Measurements from ENCODE around the gene SLC25A19. TPM values are rescaled to one million over a fixed set of nuclear protein-coding genes. Genes with fewer than 3 reads are reported as not detected.

SLC25A19 gene
- total and polyA plus RNA-seq, 2 of the 8 experiments (the other 6 are each of a cell fraction or from before 2014, with no cell fraction given) = 28.6 to 32.6 TPM

DNA sequence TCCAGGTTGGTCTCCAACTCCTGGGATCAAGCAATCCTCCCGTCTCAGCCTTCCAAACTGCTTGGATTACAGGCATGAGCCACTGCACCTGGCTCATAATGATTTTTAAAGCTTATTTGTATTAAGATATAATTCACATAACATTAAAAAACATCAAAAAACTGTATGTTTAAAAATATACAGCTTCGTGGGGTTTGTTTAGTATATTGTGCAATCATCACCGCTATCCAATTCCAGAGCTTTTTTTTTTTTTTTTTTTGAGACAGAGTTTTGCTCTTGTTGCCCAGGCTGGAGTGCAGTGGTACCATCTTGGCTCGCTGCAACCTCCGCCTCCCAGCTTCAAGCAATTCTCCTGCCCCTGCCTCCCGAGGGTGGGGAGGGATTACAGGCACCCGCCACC, 11.0 kb upstream of the SLC25A19 start:
- no peak overlapping the region for H2BK12ac ChIP-seq (ENCODE audit: low read depth, low read length)
- H3K4me3 ChIP-seq (ENCODE audit: extremely low read depth in 1 of 4, insufficient read depth in 2 of 4, low read depth in 3 of 4, low read length in 4 of 4) = no peak overlapping the region
- no peaks in the 10 kb centered on the region for H3K4me1 ChIP-seq (replicated peaks in 1 of 4; ENCODE audit: control insufficient read depth in 3 of 4, insufficient read depth in 4 of 4, low read length in 3 of 4)
- H3K18ac ChIP-seq (ENCODE audit: extremely low read depth, low read length) = no peak overlapping the region
- H2BK120ac ChIP-seq (replicated peaks; ENCODE audit: low read depth, low read length) = no peak overlapping the region
- H3K23me2 ChIP-seq (ENCODE audit: low read depth, low read length) = no peaks in the 10 kb centered on the region
- H4K5ac ChIP-seq (ENCODE audit: insufficient read length, low read depth, low read length) = no peak overlapping the region
- ChIA-PET POLR2A (ENCODE audit: partially characterized antibody) (interaction anchor here (1.0 to 1.3 kb wide), 2 partner anchors 9 to 38 kb away, joined by 3 read pairs; partner anchors contain the start of genes GGA3 and MRPS7), CTCF (ENCODE audit: partially characterized antibody) (interaction anchor here (0.6 to 2.1 kb wide), 3 partner anchors 11 to 29 kb away, joined by 3 to 10 read pairs (median 3); partner anchors contain the start of genes MIF4GD and SLC25A19)
- H3K23ac ChIP-seq (ENCODE audit: insufficient read length) = no peak overlapping the region
- H3K79me2 ChIP-seq (ENCODE audit: control insufficient read depth in 1 of 2, insufficient read depth in 2 of 2, low read length in 2 of 2) = no peaks in the 10 kb centered on the region
- H3K9ac ChIP-seq (replicated peaks in 1 of 4; ENCODE audit: extremely low read depth in 1 of 4, low read depth in 3 of 4, low read length in 3 of 4) = no peak overlapping the region
- no peak overlapping the region for H4K91ac ChIP-seq (replicated peaks; ENCODE audit: insufficient read length, low read length)
- H2BK15ac ChIP-seq (ENCODE audit: low read length) = no peak overlapping the region
- H3K36me3 ChIP-seq (ENCODE audit: control insufficient read depth in 2 of 4, insufficient read depth in 4 of 4, low read length in 3 of 4) = no peaks in the 10 kb centered on the region
- DNase-seq (ENCODE audit: low read depth in 1 of 2, low spot score in 2 of 2) (no peak), FAIRE-seq (no peak)
- H2AK5ac ChIP-seq (ENCODE audit: low read depth, low read length) = no peak overlapping the region
- H3K9me3 ChIP-seq (ENCODE audit: insufficient read depth in 2 of 2, low read depth in 1 of 2, low read length in 1 of 2) = no peaks in the 10 kb centered on the region
- no peak overlapping the region for H3K27ac ChIP-seq (ENCODE audit: low read depth, low read length)
- no peak overlapping the region for H3K56ac ChIP-seq (replicated peaks; ENCODE audit: insufficient read length, low read depth, low read length)
- H3K79me1 ChIP-seq (ENCODE audit: low read depth, low read length) = no peaks in the 10 kb centered on the region
- no peak overlapping the region for H4K8ac ChIP-seq (ENCODE audit: extremely low read depth, insufficient read depth, low read length)
- no peak overlapping the region for H2BK5ac ChIP-seq (ENCODE audit: low read depth, low read length)
- no peak overlapping the region for H3K4me2 ChIP-seq (ENCODE audit: insufficient read depth in 1 of 2, low read depth in 2 of 2, low read length in 2 of 2)
- no peak overlapping the region for H3K4ac ChIP-seq (replicated peaks; ENCODE audit: insufficient read length, low read depth, low read length)
- WGBS, 2 experiments (ENCODE audit: extremely low coverage in 1 of 2, insufficient coverage in 1 of 2, insufficient read length in 1 of 2, insufficient replicate concordance in 2 of 2, low coverage in 1 of 2, low lambda C conversion rate in 2 of 2, missing lambda C conversion rate in 1 of 2) = 96% methylated on average over 7 of the region's 7 CpGs; no CpG with 5 or more reads in 1 of the 2 experiments
- H3K14ac ChIP-seq (ENCODE audit: insufficient read length) = no peak overlapping the region
- no peak overlapping the region for H2BK20ac ChIP-seq (ENCODE audit: low read length)
- no peaks in the 10 kb centered on the region for H4K20me1 ChIP-seq (replicated peaks in 1 of 2; ENCODE audit: control insufficient read depth in 1 of 2, insufficient read depth in 2 of 2, low read length in 2 of 2)
- H3K27me3 ChIP-seq (replicated peaks in 1 of 4; ENCODE audit: control insufficient read depth in 3 of 4, extremely low read depth in 1 of 4, insufficient read depth in 3 of 4, low read length in 3 of 4) = no peaks in the 10 kb centered on the region
- H2AFZ ChIP-seq (ENCODE audit: low read length) = no peak overlapping the region
- TF ChIP-seq RFX5 (IDR thresholded peaks at IDR 0.05; ENCODE audit: borderline replicate concordance, low read depth, low read length) (no peak), ATF3 (IDR thresholded peaks at IDR 0.05; ENCODE audit: insufficient read depth, low read depth, low read length) (no peak), RXRA (IDR thresholded peaks at IDR 0.05; ENCODE audit: insufficient read depth, low read depth, low read length) (no peak), SIX5 (IDR thresholded peaks at IDR 0.05; ENCODE audit: low read depth, low read length) (no peak), FOSL1 (IDR thresholded peaks at IDR 0.05; ENCODE audit: insufficient read depth, low read depth, low read length) (no peak), HDAC6 (IDR thresholded peaks at IDR 0.05; ENCODE audit: low read depth, low read length) (no peak), EP300 (IDR thresholded peaks at IDR 0.05; ENCODE audit: borderline replicate concordance in 1 of 2, low read depth in 2 of 2, low read length in 2 of 2) (no peak), MAFK (IDR thresholded peaks at IDR 0.05; ENCODE audit: low read depth, low read length) (no peak), HDAC2 (IDR thresholded peaks at IDR 0.05; ENCODE audit: borderline replicate concordance in 1 of 2, low read depth in 2 of 2, low read length in 2 of 2) (no peak), RAD21 (IDR thresholded peaks at IDR 0.05 in 1 of 2, conservative IDR thresholded peaks at IDR 0.05 in 1 of 2; ENCODE audit: low read depth in 2 of 2, low read length in 2 of 2) (no peak), CBX8 (IDR thresholded peaks at IDR 0.05; ENCODE audit: borderline replicate concordance, low read depth, low read length) (no peak)
